ENCODE results near the gene MRPL52.
"Not testable (repeated sequence)": the region's sequence is repeated elsewhere in the genome, so short reads cannot be mapped to it uniquely, and the experiment has no call there.

The MRPL52 gene

GRCh38 chr14:22811722-22812121 is 18.0 kb upstream of the MRPL52 start:
- no peak for DNase-seq (ENCODE audit: low spot score)

- no peak for DNase-seq (ENCODE audit: low spot score)
These were observed 16.9 kb upstream of the MRPL52 start for GRCh38 chr14:22812744-22813143.

GRCh38 chr14:22813145-22813544 is 16.5 kb upstream of the MRPL52 start:
- DNase-seq (ENCODE audit: low spot score): no peak

GRCh38 chr14:22814373-22814772 is 15.3 kb upstream of the MRPL52 start:
- DNase-seq (ENCODE audit: low spot score): no peak

DNA sequence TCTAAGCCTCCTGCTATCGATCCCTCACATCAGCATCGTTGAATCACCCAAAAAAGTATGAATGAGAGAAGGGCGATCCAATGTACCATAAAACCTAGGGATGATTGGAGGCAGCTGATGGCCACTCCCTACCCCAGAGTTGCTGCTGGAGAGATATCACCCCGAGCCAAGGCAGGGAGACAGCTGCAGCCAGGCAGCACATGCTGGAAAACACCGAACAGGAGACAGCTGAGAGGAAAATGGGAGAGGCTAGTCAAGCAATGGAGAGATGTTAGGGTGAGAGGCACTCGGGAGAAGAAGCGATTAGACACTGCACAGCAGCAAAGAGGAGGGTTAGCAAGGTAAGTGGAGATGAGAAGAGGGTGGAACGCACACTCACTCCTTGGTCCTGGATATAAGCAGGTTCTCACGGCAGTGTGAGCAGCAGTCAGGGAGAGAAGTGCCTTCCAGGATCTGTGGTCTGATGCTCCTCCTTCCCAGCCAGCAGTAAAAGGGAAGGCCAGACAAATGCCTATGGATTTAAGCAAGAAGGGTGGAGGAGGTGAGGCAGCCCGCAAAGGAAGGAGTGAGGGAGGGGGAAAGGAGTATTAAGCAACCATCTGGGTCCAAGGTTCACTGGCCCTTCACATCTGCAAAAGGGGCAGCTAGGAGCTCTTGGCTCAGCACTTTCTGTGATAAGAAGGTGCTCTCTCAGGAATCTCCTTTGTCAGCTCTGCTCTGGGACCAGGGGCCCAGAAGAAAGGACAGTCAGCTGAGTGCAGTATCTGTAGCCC is 14.6 kb upstream of the MRPL52 start, which contains the start of gene SLC7A7:
Gene SLC7A7, minus strand, starts transcription at position 495 of the 773 bp plus-strand sequence. CDS start 2,037 bp downstream, outside the sequence.
- no peak for DNase-seq (ENCODE audit: low spot score)

DNA sequence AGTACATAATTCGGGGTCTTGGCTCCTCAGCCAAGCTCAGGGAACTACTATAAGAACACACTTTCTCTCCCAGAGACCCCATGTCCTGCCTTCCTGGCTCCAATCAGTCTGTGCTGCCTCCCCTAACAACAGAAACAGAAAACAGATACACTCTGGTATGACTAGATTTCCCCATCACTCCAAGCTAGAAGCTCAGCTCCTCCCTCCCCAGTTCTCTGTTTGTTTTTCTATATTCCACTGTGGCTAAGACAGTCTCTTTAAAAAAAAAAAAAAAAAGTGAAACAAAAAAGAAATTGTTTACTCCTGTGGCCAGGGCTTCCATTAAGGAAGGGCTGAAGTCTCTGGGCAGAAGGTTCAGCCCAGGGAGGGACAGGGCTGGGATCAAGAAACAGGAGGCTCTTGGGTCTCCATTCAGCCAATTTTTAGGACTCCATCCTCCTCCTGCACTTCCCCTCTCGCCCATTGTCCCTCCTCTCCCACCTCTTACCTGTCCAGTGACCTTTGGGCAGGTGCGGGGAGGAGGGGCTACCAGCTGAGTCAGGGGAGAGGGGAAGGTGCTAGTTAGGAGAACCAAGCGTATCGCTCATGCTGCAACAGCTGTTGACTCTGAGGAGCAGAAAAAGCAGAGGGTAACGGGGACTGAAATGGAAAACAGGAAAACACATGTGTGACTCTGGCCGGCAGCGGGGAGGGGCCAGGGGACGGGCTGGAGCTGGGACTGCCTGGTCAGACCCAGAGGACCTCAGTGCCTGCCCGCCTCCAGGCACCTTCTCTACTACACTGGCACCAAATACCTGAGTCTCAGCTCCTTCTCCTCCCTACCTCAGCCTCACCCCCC is 10.3 kb upstream of the MRPL52 start:
- no peak for DNase-seq (ENCODE audit: low spot score)

DNA sequence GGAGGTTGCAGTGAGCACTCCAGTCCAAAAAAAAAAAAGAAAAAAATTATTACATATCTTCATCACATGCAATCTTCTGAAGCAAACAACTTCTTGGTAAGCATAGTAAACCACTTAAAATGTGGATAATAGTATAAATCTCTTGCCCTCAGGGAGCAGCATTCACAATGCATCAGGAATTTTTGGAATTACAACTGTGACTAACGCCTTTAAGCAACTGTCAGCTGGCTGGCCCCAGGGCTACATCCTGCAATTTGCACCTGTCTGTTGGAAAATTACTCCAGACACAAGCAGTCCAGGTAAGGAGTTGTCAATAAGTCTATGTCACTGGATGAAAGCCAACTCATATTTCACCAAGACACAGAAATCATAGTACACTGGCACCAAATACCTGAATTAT is 9.0 kb upstream of the MRPL52 start:
- no peak for DNase-seq (ENCODE audit: low spot score)

- DNase-seq (ENCODE audit: low spot score): no peak
These were observed 8.3 kb upstream of the MRPL52 start for GRCh38 chr14:22821193-22822015.

- DNase-seq (ENCODE audit: low spot score): no peak
These were observed 7.6 kb upstream of the MRPL52 start for GRCh38 chr14:22822016-22822570.

DNA sequence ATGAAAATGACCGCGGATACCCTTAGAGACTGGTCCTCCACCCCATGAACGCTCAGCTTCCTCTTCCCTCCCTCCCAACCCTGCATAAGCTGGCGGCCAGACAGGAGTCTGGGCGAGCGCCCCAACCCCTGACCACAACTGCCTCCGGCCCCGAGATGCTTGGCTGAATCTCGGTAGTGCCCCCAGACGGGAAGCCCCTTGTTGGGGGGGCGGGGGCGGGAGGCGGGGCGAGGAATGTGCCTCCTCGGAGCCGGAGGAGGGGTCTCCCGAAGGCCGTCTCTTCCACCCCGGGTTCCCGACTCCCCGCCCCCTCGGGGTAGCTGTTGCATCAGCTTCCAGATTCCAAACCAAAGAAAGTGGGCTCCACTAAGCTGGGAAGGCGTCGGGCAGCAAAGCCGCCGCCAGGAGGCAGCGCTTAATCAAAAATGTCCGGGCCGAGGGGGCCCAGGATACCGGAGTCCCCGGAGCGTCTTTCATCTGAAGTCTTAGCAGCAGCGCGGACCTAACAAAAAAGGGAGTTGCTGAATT is 7.1 kb upstream of the MRPL52 start:
- DNase-seq (ENCODE audit: low spot score): peak; percentile 65

GRCh38 chr14:22824711-22825359 is 4.9 kb upstream of the MRPL52 start:
- DNase-seq (ENCODE audit: low spot score): no peak

GRCh38 chr14:22829076-22829660 is 519 bp upstream of the MRPL52 start:
- DNase-seq (ENCODE audit: low spot score): not testable (repeated sequence)

GRCh38 chr14:22830443-22831010 is 840 bp downstream of the MRPL52 start:
- no peak for DNase-seq (ENCODE audit: low spot score)

DNA sequence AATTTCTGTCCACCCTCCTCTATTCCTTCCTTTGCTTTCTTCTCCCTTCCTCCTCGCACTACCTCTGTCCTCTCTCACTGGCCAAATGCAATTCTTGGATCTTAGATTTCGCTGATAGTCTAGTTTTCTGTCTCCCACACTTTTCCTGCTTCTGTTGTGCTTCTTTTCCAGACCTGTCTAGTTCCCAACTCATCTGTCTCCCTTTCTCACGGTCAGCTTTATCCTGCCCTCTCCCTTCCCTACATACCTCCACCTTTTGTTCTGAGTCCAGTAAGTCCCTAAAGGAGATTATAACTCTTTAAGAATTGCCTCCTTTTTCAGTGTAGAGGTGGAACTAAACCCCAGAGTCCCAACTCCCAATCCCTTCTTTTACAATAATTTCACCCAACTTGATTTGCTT is 5.8 kb downstream of the MRPL52 start:
- no peak for DNase-seq (ENCODE audit: low spot score)

GRCh38 chr14:22836301-22837113 is 6.8 kb downstream of the MRPL52 start, which contains the start of gene MMP14:
Gene MMP14 (plus strand): TSS chr14:22836585. CDS start chr14:22836818, 233 bp downstream.
- no peak for DNase-seq (ENCODE audit: low spot score)

DNA sequence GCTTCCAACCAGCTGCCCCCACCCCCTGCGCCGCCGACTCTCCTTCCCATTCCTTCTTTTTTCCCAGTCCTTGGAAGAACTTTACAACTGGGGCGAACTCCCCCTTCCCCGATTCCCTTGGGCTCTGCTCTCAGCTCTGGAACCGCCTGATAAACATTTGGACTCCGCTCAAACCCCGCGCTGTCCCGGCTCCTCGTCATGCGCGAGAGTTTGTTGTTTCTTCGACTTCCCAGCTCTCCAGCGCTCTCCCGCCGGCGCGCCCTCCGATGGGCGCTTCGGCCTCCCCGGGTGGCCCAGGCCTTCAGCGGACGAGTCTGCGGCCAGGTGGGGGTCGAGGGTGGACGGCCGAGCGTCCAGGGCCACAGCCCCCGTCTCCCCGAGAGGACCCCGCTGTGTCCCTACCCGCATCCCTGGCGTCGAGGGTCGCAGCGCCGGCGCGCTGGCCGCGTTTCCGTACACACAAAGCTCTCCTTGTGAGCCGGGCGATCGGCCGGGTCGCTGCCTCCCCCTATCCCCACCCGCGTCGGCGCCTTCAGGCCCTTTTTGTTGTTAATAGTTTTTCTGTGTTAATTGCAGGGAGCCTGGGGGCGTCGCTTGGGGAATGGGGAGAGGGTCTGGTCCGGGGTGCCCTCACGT is 7.5 kb downstream of the MRPL52 start:
- DNase-seq (ENCODE audit: low spot score): peak; percentile 49

DNA sequence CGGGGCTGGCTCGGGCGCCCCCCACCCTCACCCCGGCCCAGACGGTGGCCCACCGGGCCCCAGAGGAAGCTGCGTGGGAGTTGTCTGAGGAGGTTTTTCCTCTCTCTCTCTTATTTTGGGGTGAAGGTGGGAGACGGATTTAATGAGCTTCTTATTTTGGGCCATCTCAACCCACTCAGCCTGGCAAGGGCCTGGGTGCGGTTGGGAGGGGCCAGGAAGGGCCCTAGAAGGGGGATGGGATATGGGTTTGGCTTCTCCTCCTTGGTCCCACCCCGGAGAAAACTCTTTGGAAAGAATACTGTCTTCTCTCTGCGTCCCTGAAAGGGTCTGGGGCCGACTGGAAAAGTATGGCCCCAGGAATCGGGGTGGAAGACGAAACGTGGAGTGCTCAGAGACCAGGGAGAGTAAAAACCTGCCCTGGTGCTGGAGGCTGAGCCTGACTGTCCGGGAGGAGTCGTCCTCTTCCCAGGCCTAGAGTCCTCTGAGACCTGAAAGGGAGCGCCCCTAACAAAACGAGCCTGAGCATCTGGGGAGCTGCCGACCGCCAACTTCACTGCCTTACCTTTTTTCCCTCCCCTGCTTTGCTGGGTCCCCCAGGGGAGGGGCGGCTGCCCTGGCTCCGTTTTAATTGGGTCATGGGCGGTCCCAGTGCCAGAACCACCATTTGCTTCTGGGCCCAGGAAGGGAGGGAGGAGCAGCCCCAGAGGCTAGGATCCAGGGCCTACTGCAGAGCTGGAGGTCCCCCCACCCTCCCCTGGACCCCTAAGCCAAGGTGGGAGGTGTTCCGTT is 8.3 kb downstream of the MRPL52 start:
- no peak for DNase-seq (ENCODE audit: low spot score)

- DNase-seq (ENCODE audit: low spot score): no peak
These were observed 8.9 kb downstream of the MRPL52 start for GRCh38 chr14:22838631-22839041.

All from hematopoietic multipotent progenitor cell treated with erythropoietin and hydrocortisone succinate and interleukin-3 and kit ligand, for 15 days (in vitro differentiated cells).